ENCODE measurements around the gene AP1S3.

GRCh38 chr2:223721746-223722145 lies 115.6 kb downstream of the AP1S3 start:
- no peak for TF ChIP-seq POLR2AphosphoS5 (IDR thresholded peaks at IDR 0.05; ENCODE audit: low read depth, low read length)
- no peak for TF ChIP-seq POLR2A (IDR thresholded peaks at IDR 0.05; ENCODE audit: low read depth, low read length)
- no peak for TF ChIP-seq TAF1 (IDR thresholded peaks at IDR 0.05; ENCODE audit: low read depth, low read length)
- no peak for TF ChIP-seq PAX5 (IDR thresholded peaks at IDR 0.05; ENCODE audit: insufficient read depth, low read length, severe bottlenecking)
- TF ChIP-seq SPI1 (IDR thresholded peaks at IDR 0.05; ENCODE audit: low read depth, low read length), result no peak
- no peak for TF ChIP-seq POU2F2 (IDR thresholded peaks at IDR 0.05; ENCODE audit: low read depth, low read length)

Measured in GM12891 (cell line).